Measurements from ENCODE around the gene SDK1.

SDK1 gene

GRCh38 chr7:3965794-3966395, 664.8 kb downstream of the SDK1 start:
- no peak for DNase-seq

- no peak for DNase-seq
These were observed 667.2 kb downstream of the SDK1 start for GRCh38 chr7:3968234-3968633.

DNA sequence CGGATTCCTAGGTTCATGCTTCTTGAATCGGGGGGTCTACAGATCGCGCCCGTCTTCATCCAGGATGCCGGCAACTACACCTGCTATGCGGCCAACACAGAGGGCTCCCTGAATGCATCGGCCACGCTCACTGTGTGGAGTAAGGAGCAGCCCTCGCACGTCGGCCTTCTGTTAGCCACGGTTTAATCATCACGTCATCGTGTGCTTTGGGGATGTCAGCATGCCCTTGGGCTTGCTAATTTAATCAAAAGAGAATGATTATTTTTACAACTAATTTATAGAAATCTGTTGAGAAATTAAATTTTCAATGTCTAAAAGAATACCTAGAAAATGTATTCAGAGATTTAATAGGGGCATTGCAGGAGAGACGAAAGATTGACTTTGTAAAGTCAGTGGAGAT, 668.2 kb downstream of the SDK1 start:
- no peak for DNase-seq

DNA sequence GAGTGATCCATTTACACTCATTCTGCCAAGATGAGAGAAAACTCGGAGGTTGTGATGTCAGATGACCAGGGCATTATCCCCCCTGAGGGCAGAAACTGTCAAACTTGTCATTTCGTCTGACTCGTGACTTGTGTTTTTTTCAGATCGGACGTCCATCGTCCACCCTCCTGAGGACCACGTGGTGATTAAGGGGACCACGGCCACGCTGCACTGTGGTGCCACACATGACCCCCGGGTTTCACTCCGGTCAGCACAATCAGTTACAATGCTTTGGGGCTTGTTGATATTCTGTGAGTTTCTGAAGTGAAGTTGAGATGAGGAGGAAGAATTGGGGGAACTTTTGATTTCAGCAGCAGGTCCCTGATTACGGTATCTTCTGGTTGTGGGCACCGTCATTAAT, 670.3 kb downstream of the SDK1 start:
- no peak for DNase-seq

- DNase-seq: no peak
These were observed 672.2 kb downstream of the SDK1 start for GRCh38 chr7:3973264-3973663.

DNA sequence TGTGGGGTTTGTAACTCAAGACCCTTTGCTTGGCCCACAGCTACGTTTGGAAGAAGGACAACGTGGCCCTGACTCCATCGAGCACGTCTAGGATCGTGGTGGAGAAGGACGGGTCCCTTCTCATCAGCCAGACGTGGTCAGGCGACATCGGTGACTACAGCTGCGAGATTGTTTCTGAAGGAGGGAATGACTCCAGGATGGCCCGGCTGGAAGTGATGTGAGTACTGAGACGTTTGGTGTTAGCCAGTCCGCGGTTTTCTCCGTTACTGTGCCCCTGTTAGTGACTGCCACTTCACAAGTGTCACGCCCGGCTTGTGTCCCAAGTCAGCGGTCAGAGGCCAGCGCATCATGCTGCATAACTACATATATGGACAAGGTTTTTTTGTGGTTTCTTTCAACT, 673.3 kb downstream of the SDK1 start:
- no peak for DNase-seq

DNA sequence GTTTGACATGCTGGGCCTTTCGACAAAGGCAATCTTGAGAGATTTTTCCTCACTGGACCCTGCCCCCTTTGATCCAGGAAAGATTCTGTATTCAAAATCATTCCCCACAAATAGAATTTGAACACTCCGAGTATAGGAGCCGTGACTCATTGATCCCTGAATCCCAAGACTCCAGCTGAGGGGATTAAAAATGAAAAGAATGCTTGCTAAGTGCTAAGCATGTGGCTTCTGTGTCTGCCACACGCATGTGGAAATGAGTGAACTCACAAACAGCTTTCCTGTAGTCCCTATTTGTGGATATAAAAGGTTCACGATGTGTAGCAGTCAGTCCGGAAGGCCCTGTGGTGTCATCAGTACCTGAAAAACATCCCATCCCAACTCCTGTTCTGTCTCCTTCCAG, 674.3 kb downstream of the SDK1 start:
- DNase-seq: no peak

DNA sequence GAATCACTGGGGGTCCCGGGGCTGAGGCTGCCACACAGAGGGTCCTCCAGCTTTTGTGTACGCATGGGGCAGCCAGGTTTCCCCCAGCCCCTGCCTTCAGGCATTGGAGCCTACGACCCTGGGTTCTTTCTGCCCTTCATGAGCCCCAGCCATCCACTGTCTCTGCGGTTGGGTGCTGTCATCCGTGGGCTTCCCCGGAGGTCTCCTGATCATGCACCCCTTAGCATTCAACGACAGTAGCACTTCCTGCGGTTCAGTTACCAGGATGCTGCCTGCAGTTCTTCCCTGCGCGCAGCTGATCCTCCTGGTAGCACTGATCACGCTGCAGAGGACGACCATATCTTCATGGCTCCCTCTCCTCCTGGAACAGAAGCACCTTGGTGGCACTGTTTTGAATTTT, 676.3 kb downstream of the SDK1 start:
- DNase-seq: no peak

DNA sequence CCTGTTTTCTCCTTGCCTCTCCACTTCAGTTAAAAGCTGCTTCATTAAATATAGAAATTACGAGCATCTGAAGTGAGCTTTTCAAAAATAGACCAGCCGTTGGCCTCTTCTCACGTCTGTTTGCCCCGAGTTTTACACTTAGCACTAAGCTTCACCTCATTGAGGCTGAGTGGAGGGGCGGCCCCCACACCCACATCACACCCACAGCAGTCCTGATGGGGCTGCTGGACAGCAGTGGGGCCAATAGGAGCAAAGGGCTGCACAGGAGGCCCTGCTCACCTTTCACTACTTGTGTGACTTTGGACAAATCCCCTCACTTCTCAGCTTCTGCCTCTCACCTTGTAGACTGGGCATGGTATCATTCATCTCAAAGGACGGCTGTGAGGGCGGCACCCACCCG, 677.8 kb downstream of the SDK1 start:
- DNase-seq: no peak

DNA sequence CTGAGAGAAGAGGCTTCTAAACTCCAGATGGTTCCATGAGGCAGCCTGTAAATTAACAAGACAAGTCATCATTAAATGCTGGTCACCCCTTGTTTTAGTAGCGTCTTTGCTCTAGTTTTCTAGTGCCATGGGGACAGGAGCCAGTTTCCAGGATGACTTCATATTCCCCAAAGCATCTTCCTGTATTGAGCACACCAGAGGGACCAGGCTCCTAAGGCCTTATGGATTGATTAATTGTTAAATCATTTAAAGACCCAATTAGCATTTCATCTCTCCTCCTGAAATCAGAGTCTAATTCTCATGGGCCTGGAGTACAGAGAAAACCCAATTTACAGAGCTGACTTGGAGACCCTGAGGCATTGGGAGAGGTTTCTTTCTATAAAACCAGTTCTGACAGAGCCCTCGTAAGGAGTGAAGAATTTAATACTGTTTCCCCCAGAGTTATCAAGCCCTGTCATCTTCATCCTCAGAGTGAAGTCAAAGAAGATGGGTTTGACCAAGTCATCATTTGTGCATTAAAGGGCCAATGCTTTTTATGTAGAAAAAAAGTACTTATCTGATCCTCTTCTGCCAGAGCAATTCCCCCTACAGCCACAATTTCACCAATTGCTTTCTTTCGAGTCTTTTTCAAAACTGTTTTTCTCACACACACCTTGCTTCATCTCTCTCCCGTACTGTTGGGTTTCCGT, 678.7 kb downstream of the SDK1 start:
- DNase-seq: no peak

GRCh38 chr7:3980300-3980643, 679.2 kb downstream of the SDK1 start:
- no peak for DNase-seq

DNA sequence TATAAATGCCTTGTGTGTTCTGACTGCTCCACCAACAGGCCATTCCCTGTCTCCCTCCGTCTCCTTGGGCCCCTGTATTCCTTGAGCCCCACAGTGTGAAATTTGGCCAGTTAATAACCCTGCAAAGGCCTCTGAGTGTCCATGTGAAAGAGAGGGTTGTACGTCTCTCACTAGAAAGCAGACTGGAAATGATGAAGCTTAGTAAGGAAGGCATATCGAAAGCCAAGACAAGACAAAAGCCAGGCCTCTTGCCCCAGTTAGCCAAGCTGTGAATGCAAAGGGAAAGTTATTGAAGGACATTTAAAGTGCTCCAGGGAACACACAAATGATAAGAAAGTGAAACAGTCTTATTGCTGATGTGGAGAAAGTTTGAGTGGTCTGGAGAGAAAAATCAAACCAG, 680.2 kb downstream of the SDK1 start:
- no peak for DNase-seq

- no peak for DNase-seq
These were observed 683.4 kb downstream of the SDK1 start for GRCh38 chr7:3984456-3984855.

DNA sequence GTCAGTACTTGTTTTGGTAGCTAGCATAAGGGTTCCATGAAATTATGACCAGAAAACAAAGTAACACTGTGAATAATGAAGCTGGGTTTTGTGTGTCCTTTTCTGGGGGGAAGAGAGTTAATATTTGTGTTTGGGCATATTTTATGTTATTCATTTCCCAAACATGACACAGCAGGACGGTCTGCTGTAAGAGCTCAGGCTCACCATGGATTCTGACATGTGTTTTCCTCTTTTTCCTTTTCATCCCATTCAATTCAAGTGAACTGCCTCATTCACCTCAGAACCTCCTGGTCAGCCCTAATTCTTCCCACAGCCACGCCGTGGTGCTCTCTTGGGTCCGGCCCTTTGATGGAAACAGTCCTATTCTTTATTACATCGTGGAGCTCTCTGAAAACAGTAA, 685.9 kb downstream of the SDK1 start:
- DNase-seq: no peak

- no peak for DNase-seq
These were observed 686.4 kb downstream of the SDK1 start for GRCh38 chr7:3987426-3987927.

DNA sequence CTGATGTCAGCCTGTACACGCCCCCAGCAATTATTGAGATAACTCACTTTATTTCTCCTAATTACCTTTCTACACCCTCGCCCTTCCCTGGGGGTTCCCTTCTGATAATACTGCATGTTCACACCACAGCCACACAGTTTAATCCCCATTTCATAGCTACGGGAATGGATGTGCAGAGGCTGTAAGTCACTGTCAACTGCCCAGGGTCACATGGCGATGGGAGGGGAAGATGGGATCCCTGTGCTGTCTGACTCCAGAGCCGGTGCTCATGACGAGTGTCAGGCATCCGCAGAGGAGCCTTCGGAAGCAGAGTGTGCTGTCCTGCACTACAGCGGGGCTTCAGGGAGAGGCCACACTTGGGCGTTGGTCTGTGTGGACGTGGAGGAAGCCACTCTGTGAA, 688.7 kb downstream of the SDK1 start:
- no peak for DNase-seq

DNA sequence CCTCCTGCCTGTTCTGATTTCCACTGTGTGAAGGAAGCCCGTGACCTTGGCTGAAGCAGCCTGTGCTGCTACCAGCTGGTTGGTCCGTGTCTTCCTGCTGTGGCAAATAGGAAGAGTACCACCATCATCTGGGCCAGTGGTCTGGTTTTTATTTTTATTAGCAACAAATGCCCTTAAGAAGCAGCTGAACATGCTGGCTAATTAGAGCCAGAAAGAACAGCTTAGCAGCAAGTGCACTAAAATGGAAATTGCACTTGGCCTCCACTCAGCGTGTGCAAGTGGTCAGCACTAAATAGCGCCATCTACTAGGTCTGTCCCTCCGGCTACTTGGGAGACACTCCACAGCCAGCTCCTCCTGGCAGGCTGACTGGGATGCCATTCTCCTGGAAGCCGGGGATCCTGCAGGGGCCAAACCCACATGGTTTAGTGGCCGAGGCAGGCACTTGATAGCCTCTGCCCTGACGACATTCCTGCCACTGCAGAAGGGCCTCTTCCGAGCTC, 690.7 kb downstream of the SDK1 start:
- DNase-seq: no peak

DNA sequence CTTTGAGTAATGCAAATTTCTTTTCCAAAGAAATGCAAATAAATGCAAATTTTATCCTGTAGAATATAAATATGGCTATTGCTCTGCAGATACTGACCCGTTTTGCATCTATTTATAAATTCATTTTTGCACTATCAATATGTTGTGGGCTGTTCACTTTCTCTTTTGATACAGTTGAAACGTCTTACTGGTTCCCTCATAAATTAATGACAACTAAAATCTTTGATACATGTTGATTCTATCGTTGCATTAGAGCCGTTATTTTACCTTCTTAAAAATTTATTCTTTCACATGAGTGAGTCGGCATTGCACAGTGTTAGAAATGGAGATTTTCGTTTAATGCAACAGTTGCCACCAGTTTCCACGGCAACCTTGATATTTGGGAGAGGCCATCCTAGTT, 691.8 kb downstream of the SDK1 start:
- DNase-seq: no peak

DNA sequence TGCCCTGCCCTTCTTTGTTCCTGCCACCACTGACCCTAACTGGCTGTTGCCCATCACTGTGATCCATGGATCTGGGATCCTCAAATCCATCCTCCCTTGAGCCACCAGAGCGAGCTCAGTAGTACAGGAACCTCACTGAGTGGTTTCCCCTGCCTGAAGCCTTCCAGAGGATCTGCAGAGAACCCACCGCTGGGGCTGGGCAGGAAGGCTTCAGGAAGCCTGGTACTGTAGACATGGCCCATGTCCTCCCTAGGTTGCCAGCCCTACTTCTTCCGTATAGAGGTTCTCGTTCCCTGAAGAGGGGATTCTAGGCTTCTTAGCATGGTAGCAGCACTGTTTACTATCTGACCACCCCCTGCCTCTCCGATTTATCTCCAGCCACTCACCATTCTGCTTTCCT, 693.7 kb downstream of the SDK1 start:
- DNase-seq: no peak

DNA sequence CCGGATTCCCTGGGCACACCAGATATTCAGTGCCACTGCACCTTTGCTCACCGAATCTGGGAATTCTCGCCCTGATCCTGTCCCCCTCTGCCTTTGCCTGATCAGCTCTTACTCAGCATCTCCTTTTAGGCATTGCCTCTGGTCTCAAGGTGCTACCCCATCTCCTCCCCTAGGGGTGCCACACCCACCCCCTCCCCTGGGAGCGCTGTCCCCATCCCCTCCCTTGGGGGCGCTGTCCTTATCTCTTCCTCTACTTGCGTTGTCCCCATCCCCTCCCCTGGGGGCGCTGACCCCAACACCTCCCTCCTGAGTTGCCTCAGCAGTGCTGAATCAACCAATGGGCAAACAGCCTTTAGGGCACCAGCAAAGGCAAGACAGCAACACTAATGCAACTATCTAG, 694.1 kb downstream of the SDK1 start:
- DNase-seq: no peak

GRCh38 chr7:3998060-3998459, 697.0 kb downstream of the SDK1 start:
- no peak for DNase-seq

DNA sequence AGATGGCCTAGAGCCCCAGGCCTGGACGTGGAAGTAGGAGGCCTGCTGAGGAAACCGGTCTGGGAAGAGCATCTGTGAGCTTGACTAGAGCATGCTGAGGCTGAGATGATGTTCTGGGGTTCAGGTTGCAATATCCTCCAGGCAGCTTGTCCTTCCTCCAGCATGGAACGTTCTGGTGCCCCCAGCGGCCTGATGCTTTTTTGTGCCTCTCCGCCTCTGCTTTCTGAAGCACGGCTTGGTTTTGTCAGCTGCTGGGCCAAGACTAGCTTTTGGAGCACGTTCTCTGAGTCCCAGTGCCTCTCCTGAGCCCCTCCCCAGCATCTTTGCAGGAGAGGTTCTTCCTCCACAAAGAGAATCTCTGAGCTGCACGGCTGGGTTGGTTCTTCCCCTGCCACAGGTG, 699.1 kb downstream of the SDK1 start:
- DNase-seq: no peak

- DNase-seq: no peak
These were observed 699.9 kb downstream of the SDK1 start for GRCh38 chr7:4000934-4001333.

DNA sequence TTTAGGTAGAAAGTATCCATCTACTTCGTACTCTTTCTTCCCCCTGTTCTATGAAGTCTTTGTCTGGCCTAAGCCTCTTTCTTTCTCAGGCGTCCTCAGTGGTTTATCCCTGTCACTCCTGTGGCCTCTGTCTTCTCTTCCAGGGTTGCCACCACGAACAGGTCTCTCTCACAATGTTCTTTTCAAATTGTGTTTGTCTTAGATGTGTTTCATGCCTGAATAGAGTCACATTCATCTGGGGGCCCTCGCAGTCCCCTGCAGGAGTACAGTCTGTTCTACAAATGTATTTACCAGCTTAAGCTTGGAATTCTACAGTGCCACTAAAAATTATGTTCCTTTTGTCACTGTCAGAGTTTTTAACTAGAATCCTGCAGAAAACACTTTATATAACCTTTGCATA, 700.7 kb downstream of the SDK1 start:
- no peak for DNase-seq

GRCh38 chr7:4003503-4003902, 702.5 kb downstream of the SDK1 start:
- no peak for DNase-seq

All from CD4-positive, alpha-beta T cell treated with Interleukin-17A for 1 hour (primary cell).